UCSD-AML1 (cell line): ENCODE results near the gene AKR1E2.

Experiments
- DNase-seq: peaks from one replicate; lab custom pipeline; 2025; ENCODE audit not compliant: unreplicated experiment; lab: John Stamatoyannopoulos, UW

Gene AKR1E2

DNA sequence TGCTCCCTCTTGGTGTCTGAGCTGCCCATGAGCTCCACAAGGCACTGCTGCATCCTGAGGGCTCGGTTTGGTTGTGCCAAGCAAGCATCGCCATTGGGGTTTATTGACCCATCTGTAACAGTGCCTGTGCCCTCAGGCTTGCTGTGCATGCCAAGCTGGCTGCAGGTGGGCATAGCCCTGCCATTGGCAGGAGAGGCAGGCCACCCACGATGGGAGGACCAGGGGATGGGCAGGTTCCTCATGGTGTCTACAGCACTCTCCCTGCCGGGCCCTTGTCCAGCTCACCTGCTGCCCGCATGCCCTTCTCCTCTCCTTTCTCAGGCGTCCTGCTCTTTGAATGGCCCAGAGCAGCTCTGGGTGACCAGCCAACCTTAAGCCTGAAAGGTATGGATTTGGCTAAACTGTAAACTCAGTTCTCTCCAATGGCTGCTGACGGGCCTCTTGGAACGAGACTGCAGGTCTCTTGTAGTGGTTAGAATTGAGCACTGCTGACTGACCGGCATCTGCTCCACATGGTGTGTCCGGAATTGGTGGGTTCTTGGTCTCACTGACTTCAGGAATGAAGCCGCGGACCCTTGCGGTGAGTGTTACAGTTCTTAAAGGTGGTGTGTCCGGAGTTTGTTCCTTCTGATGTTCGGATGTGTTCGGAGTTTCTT is 17.6 kb downstream of the AKR1E2 start:
- DNase-seq, result no peak

GRCh38 chr10:4844864-4845263 is 18.9 kb downstream of the AKR1E2 start:
- DNase-seq, result no peak

DNA sequence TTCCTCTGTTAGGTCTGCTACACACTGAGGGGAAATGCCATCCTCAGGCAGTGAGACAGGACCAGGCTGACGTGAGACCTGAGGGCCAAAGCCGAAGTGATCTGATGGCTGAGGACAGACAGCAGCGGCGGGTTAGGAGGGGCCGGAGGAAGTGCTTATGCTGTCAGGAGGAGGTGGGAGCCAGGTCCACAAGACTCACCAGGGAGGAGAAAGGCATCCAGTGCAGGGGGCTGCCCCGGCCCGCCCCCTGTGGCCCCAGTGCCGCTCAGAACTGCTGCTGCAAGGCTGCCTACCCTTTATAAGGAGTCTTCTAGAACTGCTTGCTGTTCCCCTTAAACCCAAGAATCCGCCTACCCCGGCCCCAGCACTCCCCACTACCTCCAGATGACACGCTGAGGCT is 19.8 kb downstream of the AKR1E2 start:
- DNase-seq, result no peak

DNA sequence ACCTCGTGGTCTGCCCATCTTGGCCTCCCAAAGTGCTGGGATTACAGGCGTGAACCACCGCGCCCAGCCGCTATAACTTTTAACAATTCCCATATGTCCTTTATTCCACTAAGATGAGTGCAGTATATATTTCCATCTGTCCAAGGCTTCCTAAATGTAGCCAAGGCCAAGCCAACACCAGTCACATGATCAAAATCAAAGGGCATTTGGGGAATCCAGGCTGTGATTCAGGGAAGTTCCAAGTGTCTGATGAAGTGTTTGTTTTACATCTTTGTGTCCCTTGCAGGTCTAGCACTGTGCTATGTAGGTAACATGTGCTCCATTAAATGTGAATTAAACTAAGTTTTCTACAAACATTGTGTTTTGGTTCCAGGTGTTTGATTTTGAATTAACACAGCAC is 20.8 kb downstream of the AKR1E2 start:
- no peak for DNase-seq

DNA sequence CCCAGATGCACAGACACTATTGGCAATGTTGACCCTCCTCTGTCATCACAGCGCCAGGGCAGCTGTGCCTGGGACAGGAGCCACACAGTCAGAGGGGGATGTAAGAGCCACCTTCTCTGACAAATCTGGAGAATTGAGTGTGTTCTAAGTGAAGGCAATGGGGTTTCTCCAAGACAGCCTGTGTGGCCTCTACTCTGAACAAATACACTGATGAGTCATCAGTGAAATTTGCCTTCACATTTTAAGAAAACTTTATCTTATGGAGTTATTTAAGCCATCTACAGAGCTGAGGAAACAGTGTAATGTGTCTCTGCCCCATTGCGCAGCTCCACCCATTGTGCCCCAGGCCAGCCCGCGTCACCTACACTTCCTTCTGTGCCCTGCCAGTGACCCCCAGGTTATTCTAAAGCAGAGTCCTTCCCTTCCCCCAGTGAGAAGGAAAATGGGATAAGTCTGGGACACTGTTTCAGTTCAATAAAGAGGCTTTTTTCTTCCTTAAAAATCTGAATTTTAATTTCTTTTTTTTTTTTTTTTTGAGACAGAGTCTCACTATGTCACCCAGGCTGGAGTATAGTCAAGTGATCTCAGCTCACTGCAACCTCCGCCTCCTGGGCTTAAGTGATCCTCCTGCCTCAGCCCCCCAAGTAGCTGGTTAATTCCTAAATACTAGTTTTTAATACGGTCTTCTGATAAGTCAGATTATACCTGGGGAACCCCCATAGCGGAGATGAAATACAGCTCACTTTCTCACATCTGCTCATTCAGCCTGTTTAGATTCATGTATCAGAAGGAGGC is 21.8 kb downstream of the AKR1E2 start:
- DNase-seq, result no peak

DNA sequence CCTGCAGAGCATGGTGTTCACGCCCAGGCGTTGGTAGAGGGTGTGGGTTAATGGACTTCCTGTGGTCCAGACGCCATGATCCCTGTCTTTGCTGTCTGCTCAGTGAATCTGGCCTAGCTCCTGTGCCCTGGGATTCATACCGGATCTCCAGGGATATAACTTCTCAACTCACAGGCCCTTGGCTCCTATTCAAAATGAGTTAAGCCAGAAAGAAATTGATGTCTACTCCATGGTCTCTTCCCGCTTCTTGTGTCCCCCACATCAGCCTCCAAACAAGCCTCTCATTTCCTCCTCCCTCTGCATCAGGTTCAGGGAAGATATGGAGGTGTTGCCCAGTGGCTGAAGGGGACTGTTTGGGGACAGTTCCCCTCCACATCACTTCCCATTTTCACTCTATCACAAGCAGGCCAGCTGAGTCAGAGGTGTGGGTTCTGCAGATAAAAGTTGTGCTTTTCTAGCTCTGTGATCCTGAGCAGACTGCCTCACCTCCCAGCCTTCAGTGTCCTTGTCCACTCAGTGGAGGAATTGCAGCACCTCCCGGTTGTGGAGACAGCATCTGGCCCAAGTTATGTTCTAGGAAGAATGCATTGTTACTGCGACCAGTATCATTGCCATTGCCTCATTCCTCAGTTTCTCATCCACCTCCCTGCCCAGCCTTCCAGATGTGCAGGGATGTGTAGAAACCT is 22.5 kb downstream of the AKR1E2 start:
- DNase-seq, result no peak

DNA sequence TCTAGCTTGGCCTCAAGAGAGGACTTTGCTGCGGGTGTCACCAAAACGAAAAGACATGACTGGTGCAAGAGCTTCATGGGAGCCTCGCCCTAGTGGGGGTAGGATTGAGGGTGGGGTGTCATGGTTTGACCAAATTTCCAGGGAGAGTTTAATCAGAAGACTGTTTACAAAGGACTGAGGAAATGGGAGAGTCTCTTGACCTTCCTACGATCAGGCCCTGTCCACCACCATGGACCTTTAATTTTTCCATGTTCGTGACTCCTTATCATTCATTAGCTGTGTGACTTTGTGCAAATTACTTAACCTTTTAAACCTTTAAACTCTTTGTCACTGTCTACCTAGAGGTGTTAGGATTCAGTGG is 23.0 kb downstream of the AKR1E2 start:
- DNase-seq, result no peak

DNA sequence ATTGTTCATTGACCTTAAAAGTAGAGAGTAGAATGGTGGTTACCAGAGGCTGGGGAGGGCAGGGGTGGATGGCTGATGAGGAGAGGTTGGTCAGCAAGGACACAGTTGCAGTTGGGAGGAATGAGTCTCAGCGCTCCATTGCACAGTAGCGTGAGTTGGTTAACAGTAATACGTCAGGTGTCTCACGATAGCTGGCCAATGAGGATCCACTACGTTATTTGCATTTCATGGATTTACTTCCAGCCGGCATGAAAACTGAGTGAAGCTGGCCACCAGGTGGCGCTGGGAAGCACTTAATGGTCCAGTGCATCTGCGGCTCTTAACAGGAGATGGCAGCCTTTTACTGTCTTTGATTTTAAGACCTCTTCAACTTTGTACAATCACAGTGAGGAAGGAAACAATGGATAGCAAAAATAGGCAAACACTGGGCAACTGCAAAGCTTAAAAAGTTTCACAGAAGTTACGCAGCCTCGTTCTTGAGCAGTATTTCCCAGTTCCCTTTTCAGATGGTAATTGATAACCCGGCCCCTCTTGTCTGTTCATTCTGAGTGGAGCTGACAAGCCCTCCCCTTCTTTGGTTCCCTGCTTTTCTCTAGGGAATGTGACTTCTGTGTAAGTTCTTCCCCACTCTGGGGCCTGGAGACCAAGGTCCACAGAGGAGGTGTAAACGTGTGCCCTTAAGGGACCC is 23.7 kb downstream of the AKR1E2 start:
- DNase-seq, result peak; percentile 85

- DNase-seq, result no peak
Measured at GRCh38 chr10:4850397-4850796, 24.4 kb downstream of the AKR1E2 start.

DNA sequence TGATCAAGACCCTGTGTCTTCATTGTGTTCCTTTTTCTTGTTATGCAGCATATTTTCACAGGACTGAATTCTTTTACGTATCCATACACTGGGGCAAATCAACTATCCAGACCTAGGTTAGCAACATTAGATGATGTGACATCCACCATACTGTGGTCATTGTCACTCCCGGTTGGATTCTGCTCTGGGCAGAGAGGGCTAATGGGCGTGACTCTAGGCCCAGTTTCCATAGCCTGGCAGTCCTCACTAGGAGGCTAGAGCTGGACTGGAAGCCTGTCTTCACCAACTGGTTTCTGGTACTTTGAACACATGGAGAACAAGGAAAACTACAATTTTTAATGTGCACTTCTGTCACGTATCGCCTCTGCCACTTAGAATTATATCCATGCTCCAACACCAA is 25.2 kb downstream of the AKR1E2 start:
- no peak for DNase-seq

GRCh38 chr10:4851846-4852245 is 25.8 kb downstream of the AKR1E2 start:
- DNase-seq, result no peak

GRCh38 chr10:4865945-4866661 is 40.1 kb downstream of the AKR1E2 start:
- DNase-seq, result no peak

DNA sequence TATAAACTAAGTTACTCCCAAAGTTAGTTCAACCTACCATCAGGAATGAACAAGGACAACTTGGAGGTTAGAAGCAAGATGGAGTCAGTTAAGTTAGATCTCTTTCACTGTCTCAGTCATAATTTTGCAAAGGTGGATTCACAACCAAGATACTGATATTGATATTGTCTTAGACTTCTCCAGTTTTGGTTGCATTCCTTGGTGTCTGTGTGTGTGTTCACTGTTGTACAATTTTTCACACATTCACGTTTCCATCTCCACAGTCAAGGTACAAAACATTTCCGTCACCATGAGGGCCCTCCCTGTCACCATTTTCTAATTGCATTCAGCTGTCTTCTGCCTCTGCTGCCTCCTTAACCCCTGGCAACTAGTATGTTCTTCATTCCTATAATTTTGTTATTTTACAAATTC is 41.1 kb downstream of the AKR1E2 start:
- DNase-seq, result no peak

- DNase-seq, result no peak
Measured at GRCh38 chr10:4867520-4868356, 41.7 kb downstream of the AKR1E2 start.

DNA sequence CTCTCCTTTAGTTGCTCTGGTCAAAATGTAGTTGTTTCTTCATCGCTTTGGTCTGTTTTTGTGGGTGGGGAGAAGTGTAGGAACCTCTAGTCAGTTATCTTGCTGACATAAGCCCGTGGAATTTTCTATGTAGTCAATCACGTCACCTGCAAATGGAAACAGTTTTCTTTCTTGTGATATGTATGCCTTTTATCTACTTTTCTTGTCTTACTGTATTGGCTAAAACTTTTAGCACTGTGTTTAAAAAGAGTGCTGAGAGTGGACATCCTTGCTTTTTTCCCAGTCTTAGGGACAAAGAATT is 42.3 kb downstream of the AKR1E2 start:
- no peak for DNase-seq

GRCh38 chr10:4882704-4883078 is 56.7 kb downstream of the AKR1E2 start:
- no peak for DNase-seq

GRCh38 chr10:4883079-4883739 is 57.2 kb downstream of the AKR1E2 start:
- DNase-seq, result no peak

GRCh38 chr10:4885162-4885561 is 59.2 kb downstream of the AKR1E2 start:
- DNase-seq, result no peak

DNA sequence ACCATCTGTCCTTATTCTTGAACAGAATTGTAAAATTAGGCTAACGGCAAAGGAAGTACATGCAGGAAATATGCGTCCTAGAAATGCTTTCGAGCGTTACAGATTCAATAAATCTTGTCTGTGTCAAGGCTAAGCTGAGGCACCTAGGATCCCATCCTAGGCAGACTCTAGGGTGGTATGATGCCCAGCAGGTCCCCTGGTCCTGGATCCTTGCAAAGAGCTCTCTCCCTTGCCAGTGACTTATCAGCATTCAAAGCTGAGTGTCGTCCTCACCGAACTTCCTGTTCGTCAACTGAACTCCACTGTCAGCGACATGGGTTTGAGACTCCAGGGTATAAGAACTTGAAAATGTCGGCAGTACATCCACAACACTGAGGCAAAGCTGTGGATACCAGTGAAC is 61.5 kb downstream of the AKR1E2 start:
- DNase-seq, result no peak

GRCh38 chr10:4888236-4888635 is 62.2 kb downstream of the AKR1E2 start:
- DNase-seq, result no peak
